ENCODE measurements around the gene SCAMP4. TPM values are rescaled to one million over a fixed set of nuclear protein-coding genes. Genes with fewer than 3 reads are reported as not detected.

SCAMP4 gene
- total RNA-seq, 1 experiment from 2014 or later = 48.7 TPM

DNA sequence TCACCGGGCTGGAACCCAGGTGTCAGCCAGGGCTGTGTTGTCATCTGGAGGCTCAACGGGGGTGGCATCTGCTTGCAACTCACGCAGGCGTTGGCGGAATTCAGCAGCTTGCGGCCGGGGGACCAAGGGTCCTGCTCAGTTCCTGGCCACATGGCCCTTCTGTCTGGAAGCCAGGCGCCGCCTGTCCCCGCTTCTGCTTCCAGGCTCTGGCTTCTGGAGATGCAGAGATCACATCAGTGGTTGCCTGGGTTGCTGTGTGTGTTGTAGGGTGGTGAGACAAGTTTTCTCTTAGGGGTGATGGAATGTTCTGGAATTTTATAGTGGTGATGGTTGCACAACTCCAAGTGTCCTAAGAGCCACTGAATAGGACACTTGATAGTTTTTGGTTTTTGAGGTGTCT, 5.0 kb downstream of the SCAMP4 start:
- Mint-ChIP-seq H3K4me1 (ENCODE audit: insufficient read depth, unreplicated experiment) (peaks cover 6% of the 10 kb centered on the region), H3K9me3 (ENCODE audit: unreplicated experiment) (no peaks in the 10 kb centered on the region), H3K4me3 (ENCODE audit: unreplicated experiment) (no peak overlapping the region), H3K27ac (ENCODE audit: low read depth, unreplicated experiment) (no peak overlapping the region), H3K36me3 (ENCODE audit: insufficient read depth, unreplicated experiment) (peaks cover 6% of the 10 kb centered on the region), H3K27me3 (ENCODE audit: insufficient read depth, unreplicated experiment) (no peaks in the 10 kb centered on the region)
- ChIA-PET POLR2A (interaction anchor here (0.5 kb wide), 1 partner anchor 25 kb away, joined by 3 read pairs; no protein-coding TSS in a partner anchor), CTCF (interaction anchor here (0.6 kb wide), 1 partner anchor 1451 kb away, joined by 3 read pairs; no protein-coding TSS in a partner anchor)
- intact Hi-C loops (cut with micrococcal nuclease) = no loop called here
- BruUV-seq (replicated peaks) = no TSS peak
- DNase-seq (ENCODE audit: unreplicated experiment) = no peak
- no peak for TF ChIP-seq CTCF (IDR thresholded peaks at IDR 0.05; ENCODE audit: unreplicated experiment)

DNA sequence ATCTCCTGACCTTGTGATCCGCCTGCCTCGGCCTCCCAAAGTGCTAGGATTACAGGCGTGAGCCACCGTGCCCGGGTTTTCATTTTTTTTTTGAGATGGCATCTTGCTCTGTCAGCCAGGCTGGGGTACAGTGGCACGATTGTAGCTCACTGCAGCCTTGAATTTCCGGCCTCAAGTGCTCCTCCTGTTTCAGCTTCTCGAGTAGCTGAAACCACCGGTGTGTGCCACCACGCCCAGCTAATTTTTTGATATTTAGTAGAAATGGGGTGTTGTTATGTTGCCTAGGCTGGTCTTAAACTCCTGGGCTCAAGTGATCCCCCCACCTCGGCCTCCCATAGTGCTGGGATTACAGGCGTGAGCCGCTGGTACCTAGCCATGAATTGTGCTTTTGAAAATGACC, 5.9 kb downstream of the SCAMP4 start:
- Mint-ChIP-seq H3K27ac (ENCODE audit: low read depth, unreplicated experiment) (no peak overlapping the region), H3K36me3 (ENCODE audit: insufficient read depth, unreplicated experiment) (peaks cover 12% of the 10 kb centered on the region), H3K9me3 (ENCODE audit: unreplicated experiment) (no peaks in the 10 kb centered on the region), H3K4me1 (ENCODE audit: insufficient read depth, unreplicated experiment) (peaks cover 6% of the 10 kb centered on the region), H3K4me3 (ENCODE audit: unreplicated experiment) (no peak overlapping the region), H3K27me3 (ENCODE audit: insufficient read depth, unreplicated experiment) (no peaks in the 10 kb centered on the region)
- intact Hi-C loops (cut with micrococcal nuclease) = no loop called here
- CTCF ChIA-PET = interaction anchor here (0.6 to 1.0 kb wide), 2 partner anchors 19 to 311 kb away, joined by 3 read pairs; no protein-coding TSS in a partner anchor
- POLR2A ChIA-PET = interaction anchor here (0.6 kb wide), 1 partner anchor 1039 kb away, joined by 3 read pairs; no protein-coding TSS in a partner anchor
- no TSS peak for BruUV-seq (replicated peaks)
- no peak for DNase-seq (ENCODE audit: unreplicated experiment)
- TF ChIP-seq CTCF (IDR thresholded peaks at IDR 0.05; ENCODE audit: unreplicated experiment) = no peak

GRCh38 chr19:1911995-1912394, 6.8 kb downstream of the SCAMP4 start:
- no peaks in the 10 kb centered on the region for H3K27me3 Mint-ChIP-seq (ENCODE audit: insufficient read depth, unreplicated experiment)
- H3K4me1 Mint-ChIP-seq (ENCODE audit: insufficient read depth, unreplicated experiment) = peaks cover 6% of the 10 kb centered on the region
- no TSS peak for BruUV-seq (replicated peaks)
- H3K9me3 Mint-ChIP-seq (ENCODE audit: unreplicated experiment) = no peaks in the 10 kb centered on the region
- no peak for DNase-seq (ENCODE audit: unreplicated experiment)
- no peak overlapping the region for H3K27ac Mint-ChIP-seq (ENCODE audit: low read depth, unreplicated experiment)
- no peak overlapping the region for H3K4me3 Mint-ChIP-seq (ENCODE audit: unreplicated experiment)
- ChIA-PET CTCF (no interaction called here), POLR2A (interaction anchor here (0.5 kb wide), 1 partner anchor 27 kb away, joined by 3 read pairs; no protein-coding TSS in a partner anchor)
- H3K36me3 Mint-ChIP-seq (ENCODE audit: insufficient read depth, unreplicated experiment) = peaks cover 12% of the 10 kb centered on the region
- intact Hi-C loops (cut with micrococcal nuclease) = no loop called here
- TF ChIP-seq CTCF (IDR thresholded peaks at IDR 0.05; ENCODE audit: unreplicated experiment) = no peak

GRCh38 chr19:1912760-1913505, 7.7 kb downstream of the SCAMP4 start:
- ChIA-PET CTCF (interaction anchor here (0.9 to 2.7 kb wide), 2 partner anchors 13 to 16 kb away, joined by 3 to 17 read pairs; no protein-coding TSS in a partner anchor), POLR2A (no interaction called here)
- intact Hi-C loops (cut with micrococcal nuclease) = no loop called here
- no peak overlapping the region for H3K27ac Mint-ChIP-seq (ENCODE audit: low read depth, unreplicated experiment)
- no peaks in the 10 kb centered on the region for H3K9me3 Mint-ChIP-seq (ENCODE audit: unreplicated experiment)
- H3K4me1 Mint-ChIP-seq (ENCODE audit: insufficient read depth, unreplicated experiment) = peaks cover 6% of the 10 kb centered on the region
- H3K27me3 Mint-ChIP-seq (ENCODE audit: insufficient read depth, unreplicated experiment) = no peaks in the 10 kb centered on the region
- no peak for DNase-seq (ENCODE audit: unreplicated experiment)
- H3K36me3 Mint-ChIP-seq (ENCODE audit: insufficient read depth, unreplicated experiment) = peaks cover 12% of the 10 kb centered on the region
- no TSS peak for BruUV-seq (replicated peaks)
- TF ChIP-seq CTCF (IDR thresholded peaks at IDR 0.05; ENCODE audit: unreplicated experiment) = no peak
- no peak overlapping the region for H3K4me3 Mint-ChIP-seq (ENCODE audit: unreplicated experiment)

All from MCF 10A (cell line).